Body of pancreas (tissue), 4 donors: ENCODE measurements around the gene PPT1.

Experiments used
- POLR2A ChIP-seq, 3 donors: fragments of 450-650 bp; IDR thresholded peaks; one replicate each; pipeline ENCODE4 v1.6.1; 2016; ENCODE audit warnings: antibody characterized with exemption in 3 of 3, mild to moderate bottlenecking in 2 of 3
- TF ChIP-seq, protein P1 (sequence below), 7 experiments: fragments of 450-650 bp in 4 of 7; fragments of 200-600 bp in 3 of 7; sonication (generic) in 3 of 7; IDR thresholded peaks; one replicate each; pipeline ENCODE4 v1.5.1; 2016 to 2019; ENCODE audit warnings: antibody characterized with exemption in 7 of 7

DNA sequence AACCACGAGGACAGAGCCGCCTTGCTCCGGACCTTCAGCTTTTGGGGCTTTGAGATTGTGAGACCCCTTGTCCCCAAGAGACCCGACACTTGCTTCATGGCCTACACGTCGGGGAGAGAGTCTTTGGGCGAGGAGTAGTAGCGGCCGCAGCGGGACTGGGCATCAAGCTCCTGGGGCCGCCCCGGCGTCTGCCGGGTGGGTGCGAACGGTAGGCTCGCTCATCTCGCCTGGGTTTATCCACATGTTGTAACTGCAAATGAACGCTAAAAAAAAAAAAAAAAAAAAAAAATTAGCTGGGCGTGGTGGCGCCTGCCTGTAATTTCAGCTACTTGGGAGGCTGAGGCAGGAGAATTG is 36.2 kb upstream of the PPT1 start:
- TF ChIP-seq, protein P1, sequence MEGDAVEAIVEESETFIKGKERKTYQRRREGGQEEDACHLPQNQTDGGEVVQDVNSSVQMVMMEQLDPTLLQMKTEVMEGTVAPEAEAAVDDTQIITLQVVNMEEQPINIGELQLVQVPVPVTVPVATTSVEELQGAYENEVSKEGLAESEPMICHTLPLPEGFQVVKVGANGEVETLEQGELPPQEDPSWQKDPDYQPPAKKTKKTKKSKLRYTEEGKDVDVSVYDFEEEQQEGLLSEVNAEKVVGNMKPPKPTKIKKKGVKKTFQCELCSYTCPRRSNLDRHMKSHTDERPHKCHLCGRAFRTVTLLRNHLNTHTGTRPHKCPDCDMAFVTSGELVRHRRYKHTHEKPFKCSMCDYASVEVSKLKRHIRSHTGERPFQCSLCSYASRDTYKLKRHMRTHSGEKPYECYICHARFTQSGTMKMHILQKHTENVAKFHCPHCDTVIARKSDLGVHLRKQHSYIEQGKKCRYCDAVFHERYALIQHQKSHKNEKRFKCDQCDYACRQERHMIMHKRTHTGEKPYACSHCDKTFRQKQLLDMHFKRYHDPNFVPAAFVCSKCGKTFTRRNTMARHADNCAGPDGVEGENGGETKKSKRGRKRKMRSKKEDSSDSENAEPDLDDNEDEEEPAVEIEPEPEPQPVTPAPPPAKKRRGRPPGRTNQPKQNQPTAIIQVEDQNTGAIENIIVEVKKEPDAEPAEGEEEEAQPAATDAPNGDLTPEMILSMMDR (IDR thresholded peaks at IDR 0.05) = no peak
- TF ChIP-seq POLR2A (IDR thresholded peaks at IDR 0.05) = no peak
